Colonic mucosa (tissue), 4 donors: Measurements from ENCODE around the gene ONECUT2. TPM values are rescaled to one million over a fixed set of nuclear protein-coding genes. Genes with fewer than 3 reads are reported as not detected.
"Not testable (repeated sequence)": the region's sequence is repeated elsewhere in the genome, so short reads cannot be mapped to it uniquely, and the experiment has no call there.

Source experiments
- DNase-seq: peaks from one replicate; pipeline ENCODE4 v3.0.0-alpha.2; 2020
- H3K27ac ChIP-seq: fragments of 200-600 bp; one replicate; pipeline ENCODE4 v1.8.0; 2021
- H3K27me3 ChIP-seq: fragments of 200-600 bp; one replicate; pipeline ENCODE4 v1.8.0; 2021
- H3K36me3 ChIP-seq: fragments of 200-600 bp; one replicate; pipeline ENCODE4 v1.8.0; 2021
- H3K4me1 ChIP-seq: fragments of 200-600 bp; one replicate; pipeline ENCODE4 v1.8.0; 2021; ENCODE audit warnings: mild to moderate bottlenecking
- H3K4me3 ChIP-seq: fragments of 200-600 bp; one replicate; pipeline ENCODE4 v1.8.0; 2021
- H3K9ac ChIP-seq, 2 donors: one replicate each; pipeline ENCODE4 v1.7.0; 2013; ENCODE audit warnings: control low read depth in 2 of 2, low read depth in 2 of 2, low read length in 2 of 2
- H3K9me3 ChIP-seq: fragments of 200-600 bp; one replicate; pipeline ENCODE4 v1.8.0; 2021
- CTCF ChIP-seq: fragments of 200-600 bp; IDR thresholded peaks from one replicate; pipeline ENCODE4 v1.8.0; 2022; ENCODE audit warnings: antibody characterized with exemption, mild to moderate bottlenecking
- intact Hi-C: fragments of 100-400 bp; cut with DNase I; formaldehyde crosslinking; loops from one replicate; pipeline ENCODE4 v1.14.1; 2022
- total RNA-seq, 2 donors: library from RNA; stranded (reverse); fragmentation: NEBNext Ultra II Directional in 1 of 2; extraction: Animal tissue kit (Norgen Biotek cat#: 25700) in 1 of 2; gene quantifications; one replicate each; pipeline ENCODE4 v1.2.1, GENCODE V29; 2021
- donor health status: healthy.
- donor health status: DM: no; HTN: no; CAD: no.
- donor health status: DM: no; HTN: no; CAD: no.

ONECUT2 gene
- total RNA-seq: under 1 TPM; 0.05 to 0.49 TPM

GRCh38 chr18:57434536-57435494 lies at the start of gene ONECUT2:
Gene ONECUT2 (plus strand): TSS chr18:57435374. CDS start chr18:57435717, 343 bp downstream.
- DNase-seq: peak; percentile 94
- intact Hi-C loops: no loop called here
- Histone ChIP-seq H3K27ac (no peak within 1 kb of the TSS), H3K27me3 (peaks cover 86% of the 10 kb centered on the region), H3K9me3 (no peaks in the 10 kb centered on the region), H3K4me1 (peaks cover 7% of the 10 kb centered on the region), H3K36me3 (no peaks in the 10 kb centered on the region), H3K4me3 (peak within 1 kb of the TSS; percentile 45), H3K9ac (peak within 1 kb of the TSS in 1 of 2 donors; percentile 4)
- TF ChIP-seq CTCF: no peak

- Histone ChIP-seq H3K27ac (no peak overlapping the region), H3K27me3 (no peaks in the 10 kb centered on the region), H3K4me1 (no peaks in the 10 kb centered on the region), H3K9me3 (no peaks in the 10 kb centered on the region), H3K4me3 (no peak overlapping the region), H3K36me3 (no peaks in the 10 kb centered on the region), H3K9ac (no peak overlapping the region)
- TF ChIP-seq CTCF: no peak
- no peak for DNase-seq
- intact Hi-C loops: no loop called here
These were observed 45.9 kb upstream of the ONECUT2 start for GRCh38 chr18:57389271-57389670.

GRCh38 chr18:57390044-57390443 lies 45.1 kb upstream of the ONECUT2 start:
- TF ChIP-seq CTCF: no peak
- Histone ChIP-seq H3K9ac (no peak overlapping the region), H3K27me3 (no peaks in the 10 kb centered on the region), H3K4me3 (no peak overlapping the region), H3K27ac (no peak overlapping the region), H3K9me3 (no peaks in the 10 kb centered on the region), H3K36me3 (no peaks in the 10 kb centered on the region), H3K4me1 (no peaks in the 10 kb centered on the region)
- DNase-seq: no peak
- intact Hi-C loops: no loop called here

GRCh38 chr18:57394749-57395148 lies 40.4 kb upstream of the ONECUT2 start:
- H3K36me3 ChIP-seq, H3K4me1 ChIP-seq, H3K27me3 ChIP-seq, intact Hi-C loops, H3K27ac ChIP-seq, DNase-seq, H3K9me3 ChIP-seq, H3K4me3 ChIP-seq, H3K9ac ChIP-seq: not testable (repeated sequence)

GRCh38 chr18:57396831-57397230 lies 38.3 kb upstream of the ONECUT2 start:
- H3K27ac ChIP-seq, DNase-seq, H3K4me3 ChIP-seq, intact Hi-C loops, H3K36me3 ChIP-seq, H3K4me1 ChIP-seq, H3K9me3 ChIP-seq, H3K27me3 ChIP-seq, H3K9ac ChIP-seq: not testable (repeated sequence)

GRCh38 chr18:57397440-57398132 lies 37.6 kb upstream of the ONECUT2 start:
- Histone ChIP-seq H3K36me3 (no peaks in the 10 kb centered on the region), H3K9ac (no peak overlapping the region), H3K27me3 (no peaks in the 10 kb centered on the region), H3K9me3 (no peaks in the 10 kb centered on the region), H3K4me3 (no peak overlapping the region), H3K4me1 (no peaks in the 10 kb centered on the region), H3K27ac (no peak overlapping the region)
- no peak for DNase-seq
- TF ChIP-seq CTCF: no peak
- intact Hi-C loops: no loop called here
